Thoracic aorta (tissue), 2 donors: ENCODE results near the gene SIGLEC10. TPM values are rescaled to one million over a fixed set of nuclear protein-coding genes. Genes with fewer than 3 reads are reported as not detected.
"Not testable (repeated sequence)": the region's sequence is repeated elsewhere in the genome, so short reads cannot be mapped to it uniquely, and the experiment has no call there.

Experiments used
- ATAC-seq: fragments of 150-250 bp; one replicate; pipeline ENCODE4 v1.8.0; 2017; ENCODE audit warnings: low read depth; ENCODE audit not compliant: insufficient number of reproducible peaks, low FRiP score
- DNase-seq: peaks from one replicate; pipeline ENCODE4 v3.0.0-alpha.2; 2020; ENCODE audit warnings: low spot score
- H3K27ac ChIP-seq, 2 donors: fragments of 200-600 bp; sonication (generic); 1 replicate in 1 of 2; 2 replicates in 1 of 2; pipeline ENCODE4 v1.5.1; 2016; ENCODE audit warnings: mild to moderate bottlenecking in 2 of 2, moderate library complexity in 2 of 2
- H3K27me3 ChIP-seq: fragments of 200-600 bp; sonication (generic); replicated peaks from 2 replicates; pipeline ENCODE4 v1.6.0; 2016; ENCODE audit warnings: mild to moderate bottlenecking; ENCODE audit not compliant: insufficient read depth
- H3K36me3 ChIP-seq: fragments of 200-600 bp; sonication (generic); one replicate; pipeline ENCODE4 v1.5.1; 2016
- H3K4me1 ChIP-seq, 2 donors: fragments of 200-600 bp; sonication (generic); 1 replicate in 1 of 2; 2 replicates in 1 of 2; pipeline versions ENCODE4 v1.5.1 to v1.6.0; 2016; ENCODE audit warnings: low read depth in 2 of 2, mild to moderate bottlenecking in 1 of 2; ENCODE audit not compliant: control insufficient read depth in 1 of 2
- H3K4me3 ChIP-seq: fragments of 200-600 bp; sonication (generic); 2 replicates; pipeline ENCODE4 v1.5.1; 2016; ENCODE audit warnings: mild to moderate bottlenecking
- H3K9me3 ChIP-seq: fragments of 200-600 bp; sonication (generic); 2 replicates; pipeline ENCODE4 v1.5.1; 2016
- CTCF ChIP-seq: fragments of 200-600 bp; sonication (generic); IDR thresholded peaks from one replicate; pipeline ENCODE4 v1.5.1; 2019; ENCODE audit warnings: antibody characterized with exemption
- total RNA-seq, 2 donors: library from RNA; depleted of rRNA; stranded (reverse); fragments of >200 nt; gene quantifications; one replicate each; pipeline versions ENCODE4 v1.1.0 to v1.2.3, GENCODE V29; 2016

Gene SIGLEC10
- total RNA-seq, 2 donors from 2014 or later: 13.3 to 20.3 TPM

GRCh38 chr19:51448011-51448410 lies 30.6 kb upstream of the SIGLEC10 start:
- no peak for TF ChIP-seq CTCF

GRCh38 chr19:51447510-51447909 lies 30.1 kb upstream of the SIGLEC10 start:
- not testable (repeated sequence) for H3K9me3 ChIP-seq, H3K4me1 ChIP-seq, H3K4me3 ChIP-seq, DNase-seq, ATAC-seq, H3K27ac ChIP-seq, H3K36me3 ChIP-seq, H3K27me3 ChIP-seq

More at GRCh38 chr19:51448011-51448410, 30.6 kb upstream of the SIGLEC10 start:
- no peak overlapping the region for H3K27ac ChIP-seq
- no peaks in the 10 kb centered on the region for H3K9me3 ChIP-seq
- DNase-seq (no peak), ATAC-seq (no peak)
- no peaks in the 10 kb centered on the region for H3K4me1 ChIP-seq
- H3K4me3 ChIP-seq: no peak overlapping the region
- H3K27me3 ChIP-seq: no peaks in the 10 kb centered on the region
- no peaks in the 10 kb centered on the region for H3K36me3 ChIP-seq

- H3K27me3 ChIP-seq: no peaks in the 10 kb centered on the region
- DNase-seq (no peak), ATAC-seq (no peak)
- TF ChIP-seq CTCF: no peak
- no peaks in the 10 kb centered on the region for H3K9me3 ChIP-seq
- H3K4me3 ChIP-seq: peak overlapping the region; percentile 48
- H3K27ac ChIP-seq: no peak overlapping the region
- H3K4me1 ChIP-seq: no peaks in the 10 kb centered on the region
- no peaks in the 10 kb centered on the region for H3K36me3 ChIP-seq
Observed at GRCh38 chr19:51441410-51442390, 24.3 kb upstream of the SIGLEC10 start.

- H3K4me1 ChIP-seq: no peaks in the 10 kb centered on the region
- no peak for TF ChIP-seq CTCF
- H3K9me3 ChIP-seq: no peaks in the 10 kb centered on the region
- H3K36me3 ChIP-seq: no peaks in the 10 kb centered on the region
- no peaks in the 10 kb centered on the region for H3K27me3 ChIP-seq
- no peak overlapping the region for H3K27ac ChIP-seq
- H3K4me3 ChIP-seq: peak overlapping the region; percentile 48
- no peak for DNase-seq
- no peak for ATAC-seq
Observed at GRCh38 chr19:51440846-51441409, 23.5 kb upstream of the SIGLEC10 start.

GRCh38 chr19:51440052-51440451 lies 22.6 kb upstream of the SIGLEC10 start:
- Histone ChIP-seq H3K36me3 (no peaks in the 10 kb centered on the region), H3K4me1 (no peaks in the 10 kb centered on the region), H3K27ac (no peak overlapping the region)

More at GRCh38 chr19:51440052-51440451, 22.6 kb upstream of the SIGLEC10 start:
- DNase-seq (no peak), ATAC-seq (no peak)
- Histone ChIP-seq H3K27me3 (no peaks in the 10 kb centered on the region), H3K9me3 (no peaks in the 10 kb centered on the region), H3K4me3 (no peak overlapping the region)
- TF ChIP-seq CTCF: no peak
